HEK293 (cell line): ENCODE measurements around the gene PCDHGB5.

Source experiments
- CTCF ChIA-PET: fragments of 350-600 bp; formaldehyde crosslinking; extraction: SDS; loops from one replicate; lab custom pipeline; 2021; ENCODE audit warnings: antibody characterized with exemption; lab: Yijun Ruan, JAX
- POLR2A ChIA-PET: fragments of 300-600 bp; formaldehyde crosslinking; extraction: SDS; loops from one replicate; lab custom pipeline; 2020; ENCODE audit warnings: antibody characterized with exemption, inconsistent platforms; lab: Yijun Ruan, JAX
- H3K27ac ChIP-seq: fragments of 200-500 bp; sonication (Bioruptor generic); 2 replicates; pipeline ENCODE4 v1.5.1; 2014; ENCODE audit warnings: low read depth, low read length, control low read depth, inconsistent platforms; ENCODE audit errors: extremely low read depth
- H3K36me3 ChIP-seq, 2 experiments: fragments of 200-500 bp in 1 of 2; sonication (Bioruptor generic) in 1 of 2; 1 replicate in 1 of 2; 2 replicates in 1 of 2; pipeline ENCODE4 v1.5.1; 2014 to 2017; ENCODE audit warnings: inconsistent platforms in 2 of 2, low read length in 2 of 2; ENCODE audit not compliant: control insufficient read depth in 2 of 2, insufficient read depth in 1 of 2
- H3K4me1 ChIP-seq: fragments of 200-500 bp; sonication (Bioruptor generic); 2 replicates; pipeline ENCODE4 v1.5.1; 2014; ENCODE audit warnings: mild to moderate bottlenecking, low read length, inconsistent platforms; ENCODE audit not compliant: control insufficient read depth, insufficient read depth
- H3K4me3 ChIP-seq: 2 replicates; pipeline ENCODE4 v1.5.1; 2011; ENCODE audit warnings: low read depth, mild to moderate bottlenecking, control low read depth, low read length, moderate library complexity
- H3K9me3 ChIP-seq: fragments of 200-500 bp; sonication (Bioruptor generic); 2 replicates; pipeline ENCODE4 v1.5.1; 2014; ENCODE audit warnings: low read depth, low read length, inconsistent platforms; ENCODE audit not compliant: control insufficient read depth, insufficient read depth
- KLF9 ChIP-seq: fragments of 450-650 bp; formaldehyde crosslinking; IDR thresholded peaks from 2 replicates; pipeline ENCODE4 v1.5.1; 2016; ENCODE audit warnings: missing biosample characterization, missing genetic modification characterization, low read depth
- SCRT2 ChIP-seq: fragments of 450-650 bp; formaldehyde crosslinking; IDR thresholded peaks from 2 replicates; pipeline ENCODE4 v1.5.1; 2016; ENCODE audit warnings: missing biosample characterization, missing genetic modification characterization
- ZFP69B ChIP-seq: fragments of 450-650 bp; formaldehyde crosslinking; IDR thresholded peaks from 2 replicates; pipeline ENCODE4 v1.5.1; 2016; ENCODE audit warnings: missing biosample characterization, missing genetic modification characterization
- ZNF311 ChIP-seq: fragments of 450-650 bp; formaldehyde crosslinking; IDR thresholded peaks from 2 replicates; pipeline ENCODE4 v1.5.1; 2017; ENCODE audit warnings: missing biosample characterization, missing genetic modification characterization, borderline replicate concordance
- ZNF335 ChIP-seq: fragments of 450-650 bp; formaldehyde crosslinking; conservative IDR thresholded peaks from 2 replicates; pipeline ENCODE4 v1.5.1; 2016; ENCODE audit warnings: missing biosample characterization, missing genetic modification characterization
- ZNF394 ChIP-seq: fragments of 450-650 bp; formaldehyde crosslinking; IDR thresholded peaks from 2 replicates; pipeline ENCODE4 v1.5.1; 2016; ENCODE audit warnings: missing biosample characterization, missing genetic modification characterization, mild to moderate bottlenecking, moderate library complexity, borderline replicate concordance
- ZNF433 ChIP-seq: fragments of 450-650 bp; formaldehyde crosslinking; IDR thresholded peaks from 2 replicates; pipeline ENCODE4 v1.5.1; 2016; ENCODE audit warnings: missing biosample characterization, missing genetic modification characterization, low read depth
- ZNF501 ChIP-seq: fragments of 450-650 bp; formaldehyde crosslinking; IDR thresholded peaks from 2 replicates; pipeline ENCODE4 v1.5.1; 2016; ENCODE audit warnings: missing biosample characterization, missing genetic modification characterization
- ZNF521 ChIP-seq: fragments of 450-650 bp; formaldehyde crosslinking; IDR thresholded peaks from 2 replicates; pipeline ENCODE4 v1.5.1; 2017; ENCODE audit warnings: missing biosample characterization, mild to moderate bottlenecking, missing genetic modification characterization
- ZNF529 ChIP-seq: fragments of 450-650 bp; formaldehyde crosslinking; IDR thresholded peaks from 2 replicates; pipeline ENCODE4 v1.5.1; 2017; ENCODE audit warnings: missing genetic modification characterization, missing biosample characterization; ENCODE audit not compliant: insufficient replicate concordance
- ZNF600 ChIP-seq: fragments of 450-650 bp; formaldehyde crosslinking; IDR thresholded peaks from 2 replicates; pipeline ENCODE4 v1.5.1; 2016; ENCODE audit warnings: missing biosample characterization, missing genetic modification characterization
- ZNF626 ChIP-seq: fragments of 450-650 bp; sonication (Bioruptor Pico); formaldehyde crosslinking; IDR thresholded peaks from 2 replicates; pipeline ENCODE4 v1.5.1; 2018; ENCODE audit warnings: missing biosample characterization, missing genetic modification characterization, inconsistent platforms
- ZNF654 ChIP-seq: fragments of 450-650 bp; formaldehyde crosslinking; IDR thresholded peaks from 2 replicates; pipeline ENCODE4 v1.5.1; 2016; ENCODE audit warnings: low read depth, missing biosample characterization, missing genetic modification characterization
- ZNF768 ChIP-seq: fragments of 450-650 bp; formaldehyde crosslinking; IDR thresholded peaks from 2 replicates; pipeline ENCODE4 v1.5.1; 2018; ENCODE audit warnings: missing biosample characterization, mild to moderate bottlenecking, missing genetic modification characterization
- TF ChIP-seq, protein P1 (sequence below): fragments of 450-650 bp; formaldehyde crosslinking; IDR thresholded peaks from 2 replicates; pipeline ENCODE4 v1.5.1; 2016; ENCODE audit warnings: missing biosample characterization, missing genetic modification characterization
- TF ChIP-seq, protein P2 (sequence below): fragments of 450-650 bp; formaldehyde crosslinking; IDR thresholded peaks from 2 replicates; pipeline ENCODE4 v1.5.1; 2016; ENCODE audit warnings: missing biosample characterization, missing genetic modification characterization
- TF ChIP-seq, protein P3 (sequence below): fragments of 450-650 bp; formaldehyde crosslinking; IDR thresholded peaks from 2 replicates; pipeline ENCODE4 v1.5.1; 2016; ENCODE audit warnings: missing biosample characterization, missing genetic modification characterization

PCDHGB5 gene

DNA sequence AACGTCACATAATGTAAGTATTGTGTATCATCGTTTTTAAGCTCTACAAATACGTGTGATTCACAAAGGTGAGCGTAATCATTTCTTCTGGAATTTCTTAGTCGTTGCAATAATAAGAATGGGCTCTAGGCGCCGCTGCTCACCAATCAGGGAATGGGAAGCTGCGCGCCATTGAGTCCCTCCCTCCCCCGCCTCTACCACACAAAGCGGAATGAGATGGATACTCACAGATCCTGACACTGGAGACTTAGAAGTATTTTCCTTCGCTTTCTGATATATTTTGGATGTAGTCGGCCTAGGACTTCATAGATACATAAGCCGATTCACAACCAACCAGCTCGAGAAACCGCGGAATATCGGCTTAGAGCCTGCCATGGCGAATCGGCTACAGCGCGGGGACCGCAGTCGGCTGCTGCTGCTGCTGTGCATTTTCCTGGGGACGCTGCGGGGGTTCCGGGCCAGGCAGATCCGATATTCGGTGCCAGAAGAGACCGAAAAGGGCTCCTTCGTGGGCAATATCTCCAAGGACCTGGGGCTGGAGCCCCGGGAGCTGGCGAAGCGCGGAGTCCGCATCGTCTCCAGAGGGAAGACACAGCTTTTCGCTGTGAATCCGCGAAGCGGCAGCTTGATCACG lies 23.2 kb downstream of the PCDHGB5 start, which contains the start of gene PCDHGA11 (continued):
- TF ChIP-seq, protein P1, sequence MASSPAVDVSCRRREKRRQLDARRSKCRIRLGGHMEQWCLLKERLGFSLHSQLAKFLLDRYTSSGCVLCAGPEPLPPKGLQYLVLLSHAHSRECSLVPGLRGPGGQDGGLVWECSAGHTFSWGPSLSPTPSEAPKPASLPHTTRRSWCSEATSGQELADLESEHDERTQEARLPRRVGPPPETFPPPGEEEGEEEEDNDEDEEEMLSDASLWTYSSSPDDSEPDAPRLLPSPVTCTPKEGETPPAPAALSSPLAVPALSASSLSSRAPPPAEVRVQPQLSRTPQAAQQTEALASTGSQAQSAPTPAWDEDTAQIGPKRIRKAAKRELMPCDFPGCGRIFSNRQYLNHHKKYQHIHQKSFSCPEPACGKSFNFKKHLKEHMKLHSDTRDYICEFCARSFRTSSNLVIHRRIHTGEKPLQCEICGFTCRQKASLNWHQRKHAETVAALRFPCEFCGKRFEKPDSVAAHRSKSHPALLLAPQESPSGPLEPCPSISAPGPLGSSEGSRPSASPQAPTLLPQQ (tag by site-specific recombination), result peak; percentile 41; the same call in 1 of the 2 replicates
- TF ChIP-seq, protein P2, sequence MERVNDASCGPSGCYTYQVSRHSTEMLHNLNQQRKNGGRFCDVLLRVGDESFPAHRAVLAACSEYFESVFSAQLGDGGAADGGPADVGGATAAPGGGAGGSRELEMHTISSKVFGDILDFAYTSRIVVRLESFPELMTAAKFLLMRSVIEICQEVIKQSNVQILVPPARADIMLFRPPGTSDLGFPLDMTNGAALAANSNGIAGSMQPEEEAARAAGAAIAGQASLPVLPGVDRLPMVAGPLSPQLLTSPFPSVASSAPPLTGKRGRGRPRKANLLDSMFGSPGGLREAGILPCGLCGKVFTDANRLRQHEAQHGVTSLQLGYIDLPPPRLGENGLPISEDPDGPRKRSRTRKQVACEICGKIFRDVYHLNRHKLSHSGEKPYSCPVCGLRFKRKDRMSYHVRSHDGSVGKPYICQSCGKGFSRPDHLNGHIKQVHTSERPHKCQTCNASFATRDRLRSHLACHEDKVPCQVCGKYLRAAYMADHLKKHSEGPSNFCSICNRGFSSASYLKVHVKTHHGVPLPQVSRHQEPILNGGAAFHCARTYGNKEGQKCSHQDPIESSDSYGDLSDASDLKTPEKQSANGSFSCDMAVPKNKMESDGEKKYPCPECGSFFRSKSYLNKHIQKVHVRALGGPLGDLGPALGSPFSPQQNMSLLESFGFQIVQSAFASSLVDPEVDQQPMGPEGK (tag by site-specific recombination), result 0 out of 2 replicates have a peak, but pooled peaks have one; percentile 3
- no peak for TF ChIP-seq ZNF521 (tag by site-specific recombination)
- no peak for TF ChIP-seq ZNF768 (tag by site-specific recombination)
- peak; percentile 41; the same call in 1 of the 2 replicates for TF ChIP-seq ZNF600 (tag by site-specific recombination)
- TF ChIP-seq ZNF335 (tag by site-specific recombination), result 0 out of 2 replicates have a peak, but pooled peaks have one; percentile 20
- TF ChIP-seq ZNF654 (tag by site-specific recombination), result peak; percentile 83
- TF ChIP-seq, protein P3, sequence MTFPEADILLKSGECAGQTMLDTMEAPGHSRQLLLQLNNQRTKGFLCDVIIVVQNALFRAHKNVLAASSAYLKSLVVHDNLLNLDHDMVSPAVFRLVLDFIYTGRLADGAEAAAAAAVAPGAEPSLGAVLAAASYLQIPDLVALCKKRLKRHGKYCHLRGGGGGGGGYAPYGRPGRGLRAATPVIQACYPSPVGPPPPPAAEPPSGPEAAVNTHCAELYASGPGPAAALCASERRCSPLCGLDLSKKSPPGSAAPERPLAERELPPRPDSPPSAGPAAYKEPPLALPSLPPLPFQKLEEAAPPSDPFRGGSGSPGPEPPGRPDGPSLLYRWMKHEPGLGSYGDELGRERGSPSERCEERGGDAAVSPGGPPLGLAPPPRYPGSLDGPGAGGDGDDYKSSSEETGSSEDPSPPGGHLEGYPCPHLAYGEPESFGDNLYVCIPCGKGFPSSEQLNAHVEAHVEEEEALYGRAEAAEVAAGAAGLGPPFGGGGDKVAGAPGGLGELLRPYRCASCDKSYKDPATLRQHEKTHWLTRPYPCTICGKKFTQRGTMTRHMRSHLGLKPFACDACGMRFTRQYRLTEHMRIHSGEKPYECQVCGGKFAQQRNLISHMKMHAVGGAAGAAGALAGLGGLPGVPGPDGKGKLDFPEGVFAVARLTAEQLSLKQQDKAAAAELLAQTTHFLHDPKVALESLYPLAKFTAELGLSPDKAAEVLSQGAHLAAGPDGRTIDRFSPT (tag by site-specific recombination), result no peak
- no peak for TF ChIP-seq ZNF311 (tag by site-specific recombination)
- TF ChIP-seq ZNF433 (tag by site-specific recombination), result no peak
- peak; percentile 37; the same call in 1 of the 2 replicates for TF ChIP-seq ZFP69B (tag by site-specific recombination)
- TF ChIP-seq ZNF501 (tag by site-specific recombination), result 0 out of 2 replicates have a peak, but pooled peaks have one; percentile 20
- TF ChIP-seq ZNF626, result 0 out of 2 replicates have a peak, but pooled peaks have one; percentile 29
- no peak for TF ChIP-seq ZNF529

DNA sequence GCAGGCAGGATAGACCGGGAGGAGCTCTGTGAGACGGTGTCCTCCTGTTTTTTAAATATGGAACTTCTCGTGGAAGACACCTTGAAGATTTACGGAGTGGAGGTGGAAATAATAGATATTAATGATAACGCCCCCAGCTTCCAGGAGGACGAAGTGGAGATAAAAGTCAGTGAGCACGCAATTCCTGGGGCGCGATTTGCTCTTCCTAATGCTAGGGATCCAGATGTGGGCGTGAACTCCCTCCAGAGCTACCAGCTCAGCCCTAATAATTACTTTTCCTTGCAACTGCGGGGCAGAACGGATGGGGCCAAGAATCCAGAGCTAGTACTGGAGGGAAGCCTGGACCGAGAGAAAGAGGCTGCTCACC lies 23.7 kb downstream of the PCDHGB5 start:
- Histone ChIP-seq H3K36me3 (no peaks in the 10 kb centered on the region), H3K4me3 (peak overlapping the region; percentile 67), H3K4me1 (no peaks in the 10 kb centered on the region), H3K9me3 (no peaks in the 10 kb centered on the region; the same call in 1 of the 2 replicates), H3K27ac (no peak overlapping the region)
- TF ChIP-seq ZNF394, result no peak
- TF ChIP-seq KLF9 (tag by site-specific recombination), result peak; percentile 41; the same call in 1 of the 2 replicates
- TF ChIP-seq SCRT2 (tag by site-specific recombination), result no peak
- ChIA-PET CTCF (interaction anchor here (0.6 to 7.0 kb wide), 55 partner anchors 8 to 222 kb away, joined by 3 to 160 read pairs (median 5); partner anchors contain the start of genes DIAPH1, PCDHB11, PCDHB14 and PCDHB15), POLR2A (interaction anchor here (0.9 to 1.5 kb wide), 3 partner anchors 100 to 103 kb away, joined by 3 to 6 read pairs (median 4); partner anchors contain the start of gene TAF7)
